H1 (cell line): ENCODE results near the gene PCDHA10. TPM values are rescaled to one million over a fixed set of nuclear protein-coding genes. Genes with fewer than 3 reads are reported as not detected.
A peak's percentile ranks its signal among the peaks of the same experiment; 100 is the strongest.

Experiments
- CBX5 ChIP-seq: fragments of 300-800, 300-1000 bp; sonication (generic); IDR thresholded peaks from 2 replicates; pipeline ENCODE4 v1.7.1; 2016; ENCODE audit warnings: antibody characterized with exemption, low read length, low read depth
- CEBPB ChIP-seq: IDR thresholded peaks from 2 replicates; pipeline ENCODE4 v1.6.1; 2012; ENCODE audit warnings: low read depth, low read length
- CREB1 ChIP-seq: IDR thresholded peaks from 2 replicates; pipeline ENCODE4 v1.6.1; 2012; ENCODE audit warnings: inconsistent platforms
- EZH2 ChIP-seq: fragments of 200-600 bp; sonication (generic); IDR thresholded peaks from 2 replicates; pipeline ENCODE4 v1.7.1; 2012; ENCODE audit warnings: low read depth, mild to moderate bottlenecking, moderate library complexity, low read length, inconsistent platforms; ENCODE audit not compliant: severe bottlenecking
- MAFK ChIP-seq: IDR thresholded peaks from 2 replicates; pipeline ENCODE4 v1.6.1; 2012; ENCODE audit warnings: low read depth, mild to moderate bottlenecking, improper control_type of control experiment, low read length
- NANOG ChIP-seq: IDR thresholded peaks from 2 replicates; pipeline ENCODE4 v1.6.1; 2011; ENCODE audit warnings: low read length, low read depth, mild to moderate bottlenecking, inconsistent platforms; ENCODE audit not compliant: insufficient read depth, poor library complexity, severe bottlenecking
- POLR2A ChIP-seq, 2 experiments: IDR thresholded peaks; 1 replicate in 1 of 2; 2 replicates in 1 of 2; pipeline ENCODE4 v1.6.1; 2011; ENCODE audit warnings: low read depth in 2 of 2, low read length in 2 of 2, mild to moderate bottlenecking in 2 of 2; ENCODE audit errors: control extremely low read depth in 1 of 2
- RAD21 ChIP-seq, 2 experiments: IDR thresholded peaks in 1 of 2; conservative IDR thresholded peaks in 1 of 2; 2 replicates each; pipeline ENCODE4 v1.6.1; 2011; ENCODE audit warnings: low read depth in 2 of 2, low read length in 2 of 2, improper control_type of control experiment in 1 of 2, inconsistent platforms in 1 of 2, mild to moderate bottlenecking in 1 of 2, moderate library complexity in 1 of 2
- SUZ12 ChIP-seq: fragments of 200-600 bp; sonication (generic); IDR thresholded peaks from 2 replicates; pipeline ENCODE4 v1.6.1; 2012; ENCODE audit warnings: mild to moderate bottlenecking, inconsistent platforms, low read length, moderate library complexity, mixed read lengths
- USF2 ChIP-seq: IDR thresholded peaks from 2 replicates; pipeline ENCODE4 v1.6.1; 2011; ENCODE audit warnings: low read length, improper control_type of control experiment
- polyA plus RNA-seq, 7 experiments: library from polyadenylated mRNA; depleted of rRNA in 3 of 7; stranded (reverse) in 5 of 7; unstranded in 2 of 7; fragments of >200 nt in 5 of 7; fragments of 200-250 nt in 2 of 7; gene quantifications; 1 replicate in 5 of 7; 2 replicates in 1 of 7; 4 replicates in 1 of 7; pipeline versions ENCODE4 v1.2.1 to v1.2.3, GENCODE V29; 2011 to 2013; ENCODE audit warnings: missing spikeins in 2 of 7, mixed read lengths in 2 of 7
- total RNA-seq: library from RNA; stranded (reverse); fragmentation: NEBNext Ultra II Directional; extraction: Animal tissue kit (Norgen Biotek cat#: 25700); gene quantifications from 2 replicates; pipeline ENCODE4 v1.2.1, GENCODE V29; 2021
- TF ChIP-seq, protein P1 (sequence below): IDR thresholded peaks from 2 replicates; pipeline ENCODE4 v1.6.1; 2012; ENCODE audit warnings: inconsistent platforms

Gene PCDHA10
- total and polyA plus RNA-seq, 2 of the 8 experiments (the other 6 are each of a cell fraction or from before 2014, with no cell fraction given) = 2.8 to 5.4 TPM

DNA sequence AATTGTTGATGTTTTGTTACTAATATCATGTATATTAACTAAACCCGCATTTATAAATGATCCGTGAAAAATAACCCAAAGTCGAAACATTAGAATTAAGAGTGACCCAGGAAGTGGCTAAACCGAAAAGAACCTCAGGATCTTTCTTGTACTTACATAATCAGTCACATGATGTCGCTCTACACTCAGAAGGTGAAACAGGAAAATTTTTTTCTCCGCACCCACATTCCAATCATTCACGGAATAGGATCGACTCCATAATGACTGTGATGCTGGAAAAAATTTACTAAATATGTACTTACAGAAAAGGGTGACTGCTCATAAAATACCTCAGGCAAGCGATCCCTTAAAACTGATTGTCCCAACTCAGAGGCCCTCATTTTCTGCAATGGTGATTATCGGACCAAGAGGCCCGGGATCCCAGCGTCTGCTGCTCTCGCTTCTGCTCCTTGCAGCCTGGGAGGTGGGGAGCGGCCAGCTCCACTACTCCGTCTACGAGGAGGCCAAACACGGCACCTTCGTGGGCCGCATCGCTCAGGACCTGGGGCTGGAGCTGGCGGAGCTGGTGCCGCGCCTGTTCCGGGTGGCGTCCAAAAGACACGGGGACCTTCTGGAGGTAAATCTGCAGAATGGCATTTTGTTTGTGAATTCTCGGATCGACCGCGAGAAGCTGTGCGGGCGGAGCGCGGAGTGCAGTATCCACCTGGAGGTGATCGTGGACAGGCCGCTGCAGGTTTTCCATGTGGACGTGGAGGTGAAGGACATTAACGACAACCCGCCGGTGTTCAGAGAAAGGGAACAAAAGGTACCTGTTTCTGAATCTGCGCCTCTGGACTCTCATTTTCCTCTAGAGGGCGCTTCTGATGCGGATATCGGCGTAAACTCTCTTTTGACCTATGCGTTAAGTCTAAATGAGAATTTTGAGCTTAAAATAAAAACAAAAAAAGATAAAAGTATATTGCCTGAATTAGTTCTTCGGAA lies 19.7 kb downstream of the PCDHA10 start, which contains the start of gene PCDHA12 (continued):
- TF ChIP-seq CBX5 = no peak
- TF ChIP-seq MAFK = no peak
- TF ChIP-seq NANOG = no peak
- TF ChIP-seq EZH2 = no peak
- peak in 1 of 2 experiments; percentile 68; a peak in 2 of 3 replicates for TF ChIP-seq POLR2A (IDR thresholded peaks at IDR 0.05; ENCODE audit: control extremely low read depth in 1 of 2, low read depth in 2 of 2, low read length in 2 of 2)
- TF ChIP-seq SUZ12 = no peak
- peak; percentile 69 to 73 for TF ChIP-seq RAD21 (IDR thresholded peaks at IDR 0.05 in 1 of 2, conservative IDR thresholded peaks at IDR 0.05 in 1 of 2; ENCODE audit: low read depth in 2 of 2, low read length in 2 of 2)
- TF ChIP-seq CREB1 = no peak
- TF ChIP-seq CEBPB = peak; percentile 31; the same call in 1 of the 2 replicates
- TF ChIP-seq USF2 = no peak
- TF ChIP-seq, protein P1, sequence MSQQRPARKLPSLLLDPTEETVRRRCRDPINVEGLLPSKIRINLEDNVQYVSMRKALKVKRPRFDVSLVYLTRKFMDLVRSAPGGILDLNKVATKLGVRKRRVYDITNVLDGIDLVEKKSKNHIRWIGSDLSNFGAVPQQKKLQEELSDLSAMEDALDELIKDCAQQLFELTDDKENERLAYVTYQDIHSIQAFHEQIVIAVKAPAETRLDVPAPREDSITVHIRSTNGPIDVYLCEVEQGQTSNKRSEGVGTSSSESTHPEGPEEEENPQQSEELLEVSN = no peak
